ENCODE data around the gene H19.

Gene H19

DNA sequence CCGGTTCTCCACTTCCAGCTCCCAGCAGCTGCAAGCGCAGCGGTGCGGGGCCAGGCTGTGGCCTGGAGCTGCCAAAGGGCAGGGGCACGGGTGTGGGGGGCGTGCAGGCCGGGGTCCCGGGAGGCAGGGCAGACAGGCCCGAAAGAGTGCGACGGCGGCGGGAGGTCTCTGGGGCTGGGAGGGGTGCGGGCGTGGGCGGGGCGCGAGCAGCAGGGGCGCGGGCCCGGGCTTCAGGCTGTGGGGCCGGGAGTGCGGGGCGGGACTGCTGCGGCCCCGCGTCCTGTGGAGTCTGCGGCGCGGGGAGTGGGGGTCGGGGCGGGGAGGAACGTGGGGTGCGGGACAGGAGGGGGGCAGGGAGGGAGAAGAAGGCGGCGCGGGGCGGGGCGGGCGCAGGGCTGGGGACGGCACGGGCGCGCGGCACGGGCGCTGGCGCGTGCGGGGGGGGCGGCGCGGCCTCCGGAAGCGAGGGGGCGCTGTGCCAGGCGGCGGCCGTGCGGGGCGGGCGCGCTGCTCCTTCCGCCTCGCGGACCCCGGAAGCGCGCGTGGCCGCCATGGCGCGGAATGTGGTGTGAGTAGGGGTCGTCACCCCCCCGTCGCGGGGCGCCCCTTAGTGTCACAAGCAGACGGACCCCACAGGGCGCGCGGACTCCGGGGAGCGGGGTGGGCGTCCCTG is 50.7 kb downstream of the H19 start, which contains the start of gene MRPL23:
Gene MRPL23 (plus strand): TSS at position 521 of the 673 bp plus-strand sequence. CDS start 31 bp downstream, at position 552.
- DNase-seq = peak in 1 of 5 experiments; percentile 28

Data from T-helper 2 cell (primary cell).